ENCODE measurements around the gene DSC2. TPM values are rescaled to one million over a fixed set of nuclear protein-coding genes. Genes with fewer than 3 reads are reported as not detected.
"Not testable (repeated sequence)": the region's sequence is repeated elsewhere in the genome, so short reads cannot be mapped to it uniquely, and the experiment has no call there.

Gene DSC2
- total RNA-seq, 1 experiment from 2014 or later: 22.7 TPM

DNA sequence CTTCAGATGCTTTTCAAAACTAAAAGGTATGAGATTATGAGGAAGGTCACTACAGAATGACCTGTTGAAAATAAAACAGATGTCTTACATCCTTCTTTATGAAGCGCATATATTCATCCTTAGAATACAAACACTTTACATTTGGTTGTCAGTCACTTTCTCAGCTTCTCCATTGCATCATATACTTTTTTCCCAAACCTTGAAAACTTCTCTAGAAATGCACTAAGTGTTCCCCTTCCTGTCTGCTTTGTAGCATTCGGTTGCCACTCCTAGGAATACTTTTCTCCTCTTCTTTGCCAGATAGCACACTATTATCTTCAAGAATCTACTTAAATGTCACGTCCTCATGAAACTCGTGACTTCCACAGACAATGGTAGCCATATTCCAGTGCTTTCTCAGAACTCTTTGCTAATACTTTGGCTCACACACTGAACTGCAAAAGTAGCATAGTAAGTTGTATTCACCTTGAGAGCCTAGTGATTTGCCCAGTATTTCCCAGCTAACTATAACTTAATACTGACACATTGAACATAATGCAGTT, 32.8 kb upstream of the DSC2 start:
- BruUV-seq (replicated peaks): no TSS peak
- H3K27me3 Mint-ChIP-seq (ENCODE audit: insufficient read depth, unreplicated experiment): no peaks in the 10 kb centered on the region
- no peaks in the 10 kb centered on the region for H3K9me3 ChIP-seq
- POLR2A ChIA-PET: no interaction called here
- H3K4me3 Mint-ChIP-seq (ENCODE audit: unreplicated experiment): no peak overlapping the region
- H3K4me1 Mint-ChIP-seq (ENCODE audit: low read depth, unreplicated experiment): peaks cover 12% of the 10 kb centered on the region
- H3K9me3 Mint-ChIP-seq (ENCODE audit: unreplicated experiment): no peaks in the 10 kb centered on the region
- no peak overlapping the region for H3K4me3 ChIP-seq (ENCODE audit: low read depth, low read length)
- CTCF ChIA-PET: no interaction called here
- no peaks in the 10 kb centered on the region for H3K36me3 ChIP-seq (ENCODE audit: control insufficient read depth, insufficient read depth, low read length)
- H3K27ac Mint-ChIP-seq (ENCODE audit: unreplicated experiment): no peak overlapping the region
- no peak for DNase-seq
- no peaks in the 10 kb centered on the region for H3K27me3 ChIP-seq (replicated peaks; ENCODE audit: control insufficient read depth, insufficient read depth, low read length)
- peaks cover 9% of the 10 kb centered on the region; the same call in 1 of the 2 replicates for H3K4me1 ChIP-seq
- TF ChIP-seq, protein P1, sequence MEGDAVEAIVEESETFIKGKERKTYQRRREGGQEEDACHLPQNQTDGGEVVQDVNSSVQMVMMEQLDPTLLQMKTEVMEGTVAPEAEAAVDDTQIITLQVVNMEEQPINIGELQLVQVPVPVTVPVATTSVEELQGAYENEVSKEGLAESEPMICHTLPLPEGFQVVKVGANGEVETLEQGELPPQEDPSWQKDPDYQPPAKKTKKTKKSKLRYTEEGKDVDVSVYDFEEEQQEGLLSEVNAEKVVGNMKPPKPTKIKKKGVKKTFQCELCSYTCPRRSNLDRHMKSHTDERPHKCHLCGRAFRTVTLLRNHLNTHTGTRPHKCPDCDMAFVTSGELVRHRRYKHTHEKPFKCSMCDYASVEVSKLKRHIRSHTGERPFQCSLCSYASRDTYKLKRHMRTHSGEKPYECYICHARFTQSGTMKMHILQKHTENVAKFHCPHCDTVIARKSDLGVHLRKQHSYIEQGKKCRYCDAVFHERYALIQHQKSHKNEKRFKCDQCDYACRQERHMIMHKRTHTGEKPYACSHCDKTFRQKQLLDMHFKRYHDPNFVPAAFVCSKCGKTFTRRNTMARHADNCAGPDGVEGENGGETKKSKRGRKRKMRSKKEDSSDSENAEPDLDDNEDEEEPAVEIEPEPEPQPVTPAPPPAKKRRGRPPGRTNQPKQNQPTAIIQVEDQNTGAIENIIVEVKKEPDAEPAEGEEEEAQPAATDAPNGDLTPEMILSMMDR (IDR thresholded peaks at IDR 0.05; ENCODE audit: insufficient read depth in 1 of 2, low read depth in 1 of 2, low read length in 1 of 2, severe bottlenecking in 1 of 2, unreplicated experiment in 1 of 2): no peak
- peaks cover 6% of the 10 kb centered on the region for H3K36me3 Mint-ChIP-seq (ENCODE audit: insufficient read depth, unreplicated experiment)
- intact Hi-C loops (cut with micrococcal nuclease; ENCODE audit: unreplicated experiment): no loop called here

DNA sequence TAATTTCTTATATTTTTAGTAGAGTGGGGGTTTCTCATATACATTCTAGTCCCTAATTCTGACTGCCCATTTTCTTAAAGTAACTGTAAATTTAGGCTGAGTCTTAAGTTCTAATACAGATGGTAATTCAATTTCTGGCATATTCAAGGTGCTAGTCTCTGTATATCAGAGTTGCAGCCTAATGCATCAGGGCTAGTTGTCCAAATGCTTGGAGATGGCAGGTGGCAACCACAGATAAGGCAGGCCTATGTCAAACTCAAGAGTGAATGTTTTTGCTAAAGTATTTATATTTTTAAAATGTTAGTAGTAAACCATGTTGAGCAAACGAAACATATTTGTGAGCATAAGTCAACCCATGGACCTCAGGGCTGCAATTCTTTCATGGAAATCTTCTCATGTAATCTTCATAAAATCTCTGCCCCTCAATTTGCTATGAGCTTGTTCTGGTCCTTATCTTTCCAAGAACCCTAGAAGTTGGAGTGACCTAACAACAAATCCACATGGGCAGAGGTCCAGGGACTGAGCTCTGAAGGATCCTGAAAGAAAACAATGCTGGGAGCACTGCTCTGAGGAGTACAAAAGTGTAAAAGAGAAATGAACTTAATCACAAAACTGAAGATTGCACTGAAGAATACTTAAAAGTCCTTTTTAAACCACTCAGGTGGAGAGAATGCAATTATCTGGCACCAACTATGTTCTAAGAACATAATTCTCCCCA, 27.3 kb upstream of the DSC2 start:
- H3K9me3 ChIP-seq: no peaks in the 10 kb centered on the region
- no peaks in the 10 kb centered on the region for H3K4me1 ChIP-seq
- H3K4me1 Mint-ChIP-seq (ENCODE audit: low read depth, unreplicated experiment): no peaks in the 10 kb centered on the region
- no peaks in the 10 kb centered on the region for H3K36me3 ChIP-seq (ENCODE audit: control insufficient read depth, insufficient read depth, low read length)
- ChIA-PET CTCF (no interaction called here), POLR2A (no interaction called here)
- no peaks in the 10 kb centered on the region for H3K9me3 Mint-ChIP-seq (ENCODE audit: unreplicated experiment)
- no TSS peak for BruUV-seq (replicated peaks)
- intact Hi-C loops (cut with micrococcal nuclease; ENCODE audit: unreplicated experiment): no loop called here
- H3K4me3 Mint-ChIP-seq (ENCODE audit: unreplicated experiment): no peak overlapping the region
- no peaks in the 10 kb centered on the region for H3K27me3 ChIP-seq (replicated peaks; ENCODE audit: control insufficient read depth, insufficient read depth, low read length)
- H3K4me3 ChIP-seq (ENCODE audit: low read depth, low read length): no peak overlapping the region
- TF ChIP-seq, protein P1 (IDR thresholded peaks at IDR 0.05; ENCODE audit: insufficient read depth in 1 of 2, low read depth in 1 of 2, low read length in 1 of 2, severe bottlenecking in 1 of 2, unreplicated experiment in 1 of 2): no peak
- H3K27ac Mint-ChIP-seq (ENCODE audit: unreplicated experiment): no peak overlapping the region
- no peak for DNase-seq
- no peaks in the 10 kb centered on the region for H3K36me3 Mint-ChIP-seq (ENCODE audit: insufficient read depth, unreplicated experiment)
- H3K27me3 Mint-ChIP-seq (ENCODE audit: insufficient read depth, unreplicated experiment): no peaks in the 10 kb centered on the region

DNA sequence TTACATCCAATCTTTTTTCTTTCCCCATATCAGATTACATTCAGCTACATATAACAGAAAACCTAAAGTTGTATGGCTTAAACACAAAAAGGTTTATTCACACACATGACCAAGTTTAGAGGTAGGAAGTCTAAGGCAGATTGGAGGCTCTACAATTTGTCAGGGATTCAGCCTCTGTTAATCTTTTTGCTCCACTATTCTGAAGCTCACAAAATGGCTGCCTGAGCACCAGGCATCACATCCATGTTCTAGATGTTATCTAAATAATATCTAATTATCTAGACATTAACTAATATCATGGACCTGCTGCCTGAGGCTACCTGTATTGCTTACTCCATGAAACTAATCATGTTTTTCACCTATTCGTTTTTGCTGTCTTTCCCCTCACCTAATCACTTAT, 23.7 kb upstream of the DSC2 start:
- Histone ChIP-seq H3K27me3 (replicated peaks; ENCODE audit: control insufficient read depth, insufficient read depth, low read length) (no peaks in the 10 kb centered on the region), H3K36me3 (ENCODE audit: control insufficient read depth, insufficient read depth, low read length) (no peaks in the 10 kb centered on the region), H3K4me1 (no peaks in the 10 kb centered on the region), H3K9me3 (no peaks in the 10 kb centered on the region), H3K4me3 (ENCODE audit: low read depth, low read length) (no peak overlapping the region)
- TF ChIP-seq, protein P1 (IDR thresholded peaks at IDR 0.05; ENCODE audit: insufficient read depth in 1 of 2, low read depth in 1 of 2, low read length in 1 of 2, severe bottlenecking in 1 of 2, unreplicated experiment in 1 of 2): no peak
- no peak overlapping the region for H3K27ac Mint-ChIP-seq (ENCODE audit: unreplicated experiment)
- no peaks in the 10 kb centered on the region for H3K36me3 Mint-ChIP-seq (ENCODE audit: insufficient read depth, unreplicated experiment)
- no peak overlapping the region for H3K4me3 Mint-ChIP-seq (ENCODE audit: unreplicated experiment)
- DNase-seq: no peak
- no peaks in the 10 kb centered on the region for H3K4me1 Mint-ChIP-seq (ENCODE audit: low read depth, unreplicated experiment)
- H3K9me3 Mint-ChIP-seq (ENCODE audit: unreplicated experiment): no peaks in the 10 kb centered on the region
- ChIA-PET CTCF (no interaction called here), POLR2A (no interaction called here)
- BruUV-seq (replicated peaks): no TSS peak
- H3K27me3 Mint-ChIP-seq (ENCODE audit: insufficient read depth, unreplicated experiment): no peaks in the 10 kb centered on the region
- intact Hi-C loops (cut with micrococcal nuclease; ENCODE audit: unreplicated experiment): no loop called here

DNA sequence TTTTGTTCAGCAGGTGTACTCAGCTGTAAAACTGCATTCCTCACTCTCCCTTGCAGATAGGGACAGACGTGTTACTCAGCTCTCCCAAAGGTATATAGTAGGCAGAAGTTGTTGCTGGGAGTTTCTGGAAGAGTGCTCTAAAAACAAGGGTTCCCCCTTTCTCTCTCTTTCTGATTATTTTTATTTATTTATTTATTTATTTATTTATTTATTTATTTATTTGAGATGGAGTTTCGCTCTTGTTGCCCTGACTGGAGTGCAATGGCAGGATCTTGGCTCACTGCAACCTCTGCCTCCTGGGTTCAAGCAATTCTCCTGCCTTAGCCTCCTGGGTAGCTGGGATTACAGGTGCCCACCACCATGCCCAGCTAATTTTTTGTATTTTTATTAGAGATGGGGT, 20.9 kb upstream of the DSC2 start:
- intact Hi-C loops (cut with micrococcal nuclease; ENCODE audit: unreplicated experiment); H3K27ac Mint-ChIP-seq (ENCODE audit: unreplicated experiment); CTCF ChIA-PET; H3K9me3 ChIP-seq; BruUV-seq (replicated peaks); H3K4me1 ChIP-seq; H3K36me3 ChIP-seq (ENCODE audit: control insufficient read depth, insufficient read depth, low read length); H3K4me1 Mint-ChIP-seq (ENCODE audit: low read depth, unreplicated experiment); H3K4me3 ChIP-seq (ENCODE audit: low read depth, low read length); DNase-seq; H3K9me3 Mint-ChIP-seq (ENCODE audit: unreplicated experiment); H3K4me3 Mint-ChIP-seq (ENCODE audit: unreplicated experiment); H3K27me3 Mint-ChIP-seq (ENCODE audit: insufficient read depth, unreplicated experiment); H3K27me3 ChIP-seq (replicated peaks; ENCODE audit: control insufficient read depth, insufficient read depth, low read length); POLR2A ChIA-PET; H3K36me3 Mint-ChIP-seq (ENCODE audit: insufficient read depth, unreplicated experiment): not testable (repeated sequence)
